Erythroblast (primary cell): ENCODE data around the gene UBE3C.

ENCODE experiments used
- GATA1 ChIP-seq: IDR thresholded peaks from 2 replicates; pipeline ENCODE4 v1.6.1; 2011; ENCODE audit warnings: low read depth, mild to moderate bottlenecking, control low read depth, low read length, moderate library complexity
- POLR2A ChIP-seq: IDR thresholded peaks from 2 replicates; pipeline ENCODE4 v1.6.1; 2011; ENCODE audit warnings: mild to moderate bottlenecking, low read length

GRCh38 chr7:157309988-157310668 lies 171.4 kb downstream of the UBE3C start:
- TF ChIP-seq POLR2A (no peak), GATA1 (no peak)
